GM21717 (cell line): Measurements from ENCODE around the gene MYO5A.
"Not testable (repeated sequence)": the region's sequence is repeated elsewhere in the genome, so short reads cannot be mapped to it uniquely, and the experiment has no call there.

Source experiments
- ATAC-seq: cut with Tn5 transposase; IDR thresholded peaks from one replicate; pipeline ENCODE4 v1.9.1; 2021; ENCODE audit warnings: mild to moderate bottlenecking, moderate library complexity; ENCODE audit not compliant: unreplicated experiment

MYO5A gene

DNA sequence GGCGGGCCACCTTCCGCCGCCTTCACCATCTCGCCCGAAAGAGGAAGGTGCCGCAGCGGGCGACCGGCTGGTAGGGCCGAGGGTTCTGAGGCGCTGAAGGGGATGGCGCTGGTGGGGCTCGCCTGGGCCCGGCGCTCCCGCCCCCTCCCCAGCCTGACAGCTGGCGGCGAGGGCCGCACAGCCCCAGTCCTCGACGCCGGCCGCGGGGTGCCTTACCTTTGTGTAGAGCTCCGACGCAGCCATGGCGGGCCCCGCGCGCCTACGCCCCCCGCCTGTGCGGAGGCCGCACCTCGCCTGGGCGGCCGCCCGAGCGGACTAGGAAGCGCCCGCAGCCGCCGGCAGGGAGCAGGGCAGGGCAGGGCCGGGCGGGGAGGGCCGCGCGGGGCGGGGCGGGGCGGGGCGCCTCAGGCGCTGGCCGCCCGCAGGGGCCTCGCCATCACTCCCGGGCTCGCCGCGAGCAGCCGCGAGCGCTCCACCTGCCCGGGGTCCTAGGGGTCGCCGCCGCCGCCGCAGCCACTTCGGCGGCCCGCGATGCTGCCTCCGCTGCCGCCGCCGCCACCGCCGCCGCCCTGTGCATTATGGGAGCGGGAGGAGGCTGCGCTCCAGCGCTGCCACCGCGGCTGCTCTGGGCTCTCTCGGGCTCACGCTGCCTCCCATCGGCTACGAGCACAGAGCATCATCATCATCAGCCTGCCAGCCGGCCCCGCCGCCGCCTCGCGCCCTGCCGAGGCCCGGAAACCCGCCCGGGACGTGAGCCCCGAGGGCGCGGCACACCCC is at the start of gene MYO5A:
TSS of gene MYO5A (minus strand) at position 317 of the 777 bp plus-strand sequence. CDS start at position 243, 74 bp downstream.
- ATAC-seq, result peak; percentile 88

DNA sequence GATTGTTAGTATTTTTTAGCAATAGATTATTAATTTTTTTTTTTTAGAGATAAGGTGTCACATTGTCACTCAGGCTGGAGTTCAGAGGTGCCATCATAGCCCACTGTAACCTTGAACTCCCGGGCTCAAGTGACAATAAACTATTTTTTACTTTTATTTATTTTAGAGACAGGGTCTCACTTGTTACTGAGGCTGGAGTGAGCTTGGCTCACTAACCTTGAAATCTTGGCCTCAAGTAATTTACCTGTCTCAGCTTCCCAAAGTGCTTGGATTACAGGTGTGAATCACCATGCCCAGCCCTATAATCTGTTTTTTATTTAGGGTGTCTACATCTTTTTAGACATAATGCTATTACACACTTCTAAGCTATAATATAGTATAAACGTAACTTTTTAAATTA is 48.0 kb upstream of the MYO5A start:
- ATAC-seq, result no peak

DNA sequence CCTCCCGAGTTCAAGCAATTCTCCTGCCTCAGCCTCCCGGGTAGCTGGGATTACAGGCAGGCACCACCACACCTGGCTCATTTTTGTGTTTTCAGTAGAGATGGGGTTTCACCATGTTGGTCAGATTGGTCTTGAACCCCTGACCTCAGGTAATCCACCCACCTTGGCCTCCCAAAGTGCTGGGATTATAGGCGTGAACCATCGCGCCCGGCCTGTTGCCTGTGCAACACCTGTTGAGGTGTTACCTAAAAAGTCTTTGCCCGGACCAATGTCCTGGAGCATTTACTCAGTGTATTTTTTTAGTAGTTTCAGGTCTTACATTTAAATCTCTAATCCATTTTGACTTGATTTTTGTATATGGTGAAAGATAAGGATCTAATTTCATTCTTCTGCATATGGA is 46.9 kb upstream of the MYO5A start:
- ATAC-seq, result not testable (repeated sequence)

DNA sequence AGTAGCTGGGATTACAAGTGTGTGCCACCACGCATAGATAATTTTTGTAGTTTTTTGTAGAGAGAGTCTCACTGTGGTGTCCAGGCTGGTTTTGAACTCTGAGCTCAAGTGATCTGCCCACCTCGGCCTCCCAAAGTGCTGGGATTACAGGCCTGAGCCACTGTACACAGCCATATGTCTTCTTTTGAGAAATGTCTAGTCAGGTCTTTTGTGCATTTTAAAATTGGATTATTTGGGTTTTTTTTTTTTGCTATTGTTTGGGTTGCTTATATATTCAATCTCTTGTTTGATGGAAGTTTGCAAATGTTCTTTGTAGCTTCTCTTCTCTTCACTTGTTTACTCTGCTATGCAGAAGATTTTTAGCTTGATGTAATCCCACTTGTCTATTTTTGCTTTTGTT is 46.4 kb upstream of the MYO5A start:
- ATAC-seq, result no peak

DNA sequence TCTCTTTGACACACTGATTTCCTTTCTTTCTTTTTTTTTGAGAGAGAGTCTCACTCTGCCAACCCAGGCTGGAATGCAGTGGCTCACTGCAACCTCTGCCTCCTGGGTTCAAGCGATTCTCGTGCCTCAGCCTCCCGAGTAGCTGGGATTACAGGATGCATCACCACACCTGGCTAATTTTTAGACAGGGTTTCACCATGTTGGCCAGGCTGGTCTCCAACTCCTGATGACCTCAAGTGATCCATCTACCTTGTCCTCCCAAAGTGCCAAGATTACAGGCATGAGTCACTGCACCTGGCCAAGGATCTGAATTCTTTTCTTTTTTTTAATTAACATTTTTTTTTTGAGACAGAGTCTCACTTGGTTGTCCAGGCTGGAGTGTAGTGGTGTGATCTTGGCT is 45.9 kb upstream of the MYO5A start:
- not testable (repeated sequence) for ATAC-seq

DNA sequence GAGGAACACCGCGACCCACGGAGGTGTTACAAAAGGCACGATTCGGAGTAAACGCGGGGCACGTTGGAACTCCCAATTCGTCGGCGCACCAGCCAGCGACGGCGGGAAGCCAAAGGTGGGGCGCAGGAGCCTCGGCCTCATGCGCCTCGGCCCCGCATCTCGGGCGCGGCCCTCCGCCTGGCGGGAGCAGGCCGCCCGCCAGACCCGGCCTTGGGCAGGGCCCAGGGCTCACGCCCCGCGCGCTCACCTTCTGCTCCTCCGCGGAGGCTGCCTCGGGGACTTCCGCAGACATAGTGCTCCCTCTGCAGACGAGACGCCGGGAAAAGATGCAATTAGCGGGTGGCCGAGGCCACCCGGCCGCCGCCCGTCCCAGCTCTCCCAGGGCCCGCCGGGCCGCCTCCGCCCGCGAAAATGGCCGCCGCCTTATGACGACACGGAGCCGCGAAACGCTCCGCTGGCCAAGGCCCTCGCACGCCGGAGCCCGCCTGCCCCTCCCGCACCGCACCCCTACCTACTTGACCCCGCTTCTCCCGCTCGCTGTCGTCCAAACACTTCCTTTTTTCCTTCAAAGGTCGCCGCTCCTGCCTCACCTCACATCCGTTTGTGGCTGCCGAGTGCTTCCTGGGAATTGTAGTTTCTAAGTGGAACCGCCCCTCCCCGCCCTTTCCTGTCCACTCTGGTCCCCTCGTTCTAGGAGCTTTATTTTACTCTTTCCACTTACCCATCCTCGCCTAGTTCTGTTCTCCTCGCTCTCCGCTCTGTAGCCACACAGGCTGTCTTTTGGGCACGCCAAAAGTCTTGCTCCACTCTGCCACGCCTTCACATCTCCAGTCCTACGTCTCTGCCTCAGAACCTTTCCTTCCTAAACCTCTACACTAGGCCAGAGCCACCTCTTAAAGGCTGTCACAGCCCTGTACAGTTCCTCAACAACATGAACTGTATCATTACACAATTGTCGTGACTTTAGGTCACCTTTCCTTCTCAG is 40.2 kb upstream of the MYO5A start, which contains the start of gene ARPP19:
TSS of gene ARPP19 (minus strand) at position 430 of the 985 bp plus-strand sequence. CDS start at position 292, 138 bp downstream.
- ATAC-seq, result peak; percentile 68

DNA sequence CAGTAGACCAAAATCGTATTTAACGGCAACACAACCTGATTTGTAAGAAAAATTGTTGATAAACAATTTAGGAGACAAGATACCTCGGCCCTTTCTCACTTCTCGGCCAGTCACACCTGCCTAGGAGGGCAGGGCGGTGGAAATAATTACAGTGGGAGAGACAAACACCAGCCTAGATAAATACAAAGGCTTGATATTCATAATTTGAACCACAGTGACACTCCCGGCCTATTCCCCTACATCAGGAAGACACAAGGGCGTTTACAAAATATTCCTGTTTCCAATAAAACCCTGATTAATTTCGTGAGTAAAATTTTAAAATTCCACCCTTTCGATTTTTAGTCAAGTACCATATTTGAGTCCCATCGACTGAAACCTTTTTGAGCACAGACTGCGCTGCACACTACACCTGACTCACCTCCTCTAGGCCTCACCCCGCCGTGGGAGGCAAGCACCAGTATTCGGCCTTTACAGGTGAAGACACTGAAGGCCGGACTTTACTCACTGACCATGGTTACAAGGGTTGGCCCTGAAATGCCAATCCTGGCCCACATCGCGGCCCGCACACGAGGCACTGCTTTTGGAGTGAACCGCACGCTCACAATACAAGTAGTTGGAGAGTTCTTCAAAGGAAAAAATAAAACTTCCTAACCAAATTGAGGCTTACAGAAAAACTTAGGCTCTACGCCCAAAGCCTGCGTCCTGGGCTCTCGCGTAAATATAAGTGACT is 39.4 kb upstream of the MYO5A start:
- ATAC-seq, result peak; percentile 10

DNA sequence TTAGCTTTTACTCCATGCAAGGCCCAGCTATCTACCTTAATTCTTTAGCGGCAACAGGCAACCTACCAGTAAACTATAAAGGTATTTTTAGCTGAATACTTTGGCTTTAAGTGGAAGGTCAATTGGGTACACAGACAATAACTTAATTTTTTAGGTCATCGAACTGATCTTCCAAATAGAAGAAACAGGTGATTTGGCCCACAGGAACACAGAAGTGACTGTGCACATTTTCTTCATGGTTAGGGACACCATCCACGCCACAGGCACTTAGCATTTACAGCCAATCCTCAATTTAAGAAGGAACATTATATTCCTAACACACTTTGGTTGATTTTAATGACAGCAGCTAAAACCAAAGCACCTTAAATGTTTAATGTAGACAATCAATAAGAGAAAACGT is 38.2 kb upstream of the MYO5A start:
- ATAC-seq, result no peak

DNA sequence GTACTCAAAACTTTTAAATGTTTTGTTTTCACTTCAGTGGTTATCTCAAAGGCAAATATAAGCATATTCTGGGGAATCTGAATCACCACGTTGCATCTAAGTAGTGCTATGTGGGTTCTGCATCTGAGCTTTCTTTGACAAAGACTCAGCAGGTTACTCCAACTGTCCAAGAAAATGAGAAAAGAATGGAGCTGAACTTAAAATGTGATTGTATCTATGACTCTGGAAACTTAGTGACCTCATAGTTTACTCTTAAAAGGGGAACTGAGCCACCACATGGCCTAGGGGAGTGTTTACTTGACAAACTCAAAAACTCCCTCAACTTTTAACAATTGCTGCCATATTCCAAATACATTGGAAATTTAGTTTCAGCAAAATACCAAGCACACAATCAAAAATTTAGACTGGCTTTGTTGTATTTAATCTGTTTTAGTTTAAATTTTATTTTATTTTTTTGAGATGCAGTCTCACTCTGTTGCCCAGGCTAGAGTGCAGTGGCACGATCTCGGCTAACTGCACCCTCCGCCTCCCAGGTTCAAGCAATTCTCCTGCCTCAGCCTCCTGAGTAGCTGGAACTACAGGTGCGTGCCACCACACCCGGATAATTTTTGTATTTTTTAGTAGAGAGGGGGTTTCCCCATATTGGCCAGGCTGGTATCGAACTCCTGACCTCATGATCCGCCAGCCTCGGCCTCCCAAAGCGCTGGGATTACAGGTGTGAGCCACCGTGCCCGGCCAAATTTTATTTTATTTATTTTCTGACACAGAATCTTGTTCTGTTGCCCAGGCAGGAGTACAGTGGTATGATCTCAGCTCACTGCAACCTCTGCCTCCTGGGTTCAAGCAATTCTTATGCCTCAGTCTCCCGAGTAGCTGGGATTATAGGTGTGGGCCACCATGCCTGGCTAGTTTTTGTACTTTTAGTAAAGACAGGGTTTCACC is 37.0 kb upstream of the MYO5A start:
- peak; percentile 51 for ATAC-seq

DNA sequence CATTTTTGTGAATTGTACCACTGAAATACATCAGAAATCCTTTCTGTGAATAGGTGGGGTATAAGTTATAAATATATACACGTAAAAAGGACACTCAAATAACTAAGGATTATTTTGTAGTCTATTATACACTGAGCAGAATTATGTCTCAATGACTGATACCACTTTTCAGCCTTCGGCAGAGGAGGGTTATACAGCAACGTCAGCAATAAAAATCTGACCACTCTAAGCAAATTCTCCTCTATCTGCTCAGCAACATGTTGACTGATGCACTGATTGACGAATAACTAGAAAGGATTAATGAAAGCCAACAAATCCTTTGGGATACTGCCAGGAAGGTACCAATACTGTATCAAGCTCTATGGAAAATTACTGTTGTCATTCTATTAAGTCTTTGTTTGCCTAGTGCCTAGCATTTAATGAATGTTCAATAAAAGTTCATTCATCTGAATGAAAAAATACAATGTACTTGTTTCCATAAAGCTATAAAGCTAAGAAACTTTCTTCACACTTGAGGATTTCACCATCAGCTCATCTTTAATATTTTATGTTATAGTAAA is 34.9 kb upstream of the MYO5A start:
- no peak for ATAC-seq

DNA sequence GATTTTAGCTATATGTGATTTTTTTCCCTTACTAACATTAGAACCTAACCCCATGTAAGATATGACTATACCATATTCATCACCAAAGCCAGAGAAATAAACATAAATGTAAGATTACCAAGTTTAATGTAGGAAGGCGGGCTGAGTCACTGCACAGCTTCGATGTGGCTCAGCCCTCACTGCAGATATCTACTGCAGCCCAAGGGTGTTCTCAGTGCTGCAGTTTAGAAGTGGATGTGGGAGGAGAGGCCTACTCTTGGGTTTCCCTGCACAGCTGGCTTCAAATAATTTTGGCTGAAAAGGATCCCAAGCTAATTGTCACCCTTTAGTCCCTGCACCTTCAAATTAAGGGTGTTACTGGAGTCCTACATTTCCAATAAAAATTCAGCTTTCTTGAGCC is 30.9 kb upstream of the MYO5A start:
- no peak for ATAC-seq

DNA sequence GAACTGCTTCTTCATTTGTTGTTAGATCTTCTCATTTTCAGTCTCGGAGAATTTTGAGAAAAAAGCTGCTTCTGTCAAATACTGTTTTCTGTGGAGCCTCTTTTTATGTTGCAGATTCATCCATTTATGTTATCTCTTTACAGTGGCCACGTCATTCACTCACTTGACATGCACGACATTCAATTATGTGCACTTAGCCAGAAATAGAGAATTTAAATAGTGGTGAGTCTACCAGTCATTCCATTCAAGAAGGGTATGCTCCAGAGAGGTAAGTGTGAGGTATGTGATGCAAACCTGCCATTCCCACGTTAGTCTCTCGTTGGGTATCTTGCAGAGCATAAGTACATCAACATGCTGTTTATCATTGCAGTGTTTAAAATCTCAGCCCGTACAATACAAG is 30.3 kb upstream of the MYO5A start:
- ATAC-seq, result no peak

DNA sequence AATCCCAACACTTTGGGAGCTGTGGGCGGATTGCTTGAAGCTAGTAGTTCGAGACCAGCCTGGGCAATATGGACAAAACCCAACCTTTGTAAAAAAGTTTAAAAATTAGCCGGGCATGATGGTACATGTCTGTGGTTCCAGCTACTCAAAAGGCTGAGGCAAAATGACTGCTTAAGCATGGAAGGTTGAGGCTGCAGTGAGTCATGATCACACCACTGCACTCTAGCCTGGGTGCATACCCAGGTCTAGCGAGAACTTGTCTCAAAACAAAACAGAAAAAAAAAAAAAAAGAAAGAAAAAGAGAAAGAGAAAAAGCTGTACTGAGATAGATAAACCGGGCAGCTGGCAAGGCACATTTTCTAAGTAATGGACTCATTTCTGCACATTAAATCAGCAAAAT is 29.5 kb upstream of the MYO5A start:
- ATAC-seq, result peak; percentile 81

DNA sequence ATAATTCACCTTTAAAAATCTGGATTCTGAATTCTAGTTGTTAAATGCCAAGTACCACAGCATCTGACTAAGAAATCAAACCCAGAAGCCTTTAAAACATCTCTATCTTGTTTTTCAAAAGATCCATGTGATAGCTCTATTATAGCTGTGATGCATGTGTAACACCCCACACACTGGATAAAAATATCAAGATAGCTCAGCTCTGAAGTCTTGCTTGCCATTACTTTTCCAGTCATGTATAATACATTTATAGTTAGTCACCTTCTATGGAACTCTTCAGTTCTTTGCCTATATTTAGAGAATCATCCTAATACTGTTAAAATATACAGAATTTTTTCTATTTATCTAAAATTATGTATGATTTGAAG is 28.6 kb upstream of the MYO5A start:
- no peak for ATAC-seq

DNA sequence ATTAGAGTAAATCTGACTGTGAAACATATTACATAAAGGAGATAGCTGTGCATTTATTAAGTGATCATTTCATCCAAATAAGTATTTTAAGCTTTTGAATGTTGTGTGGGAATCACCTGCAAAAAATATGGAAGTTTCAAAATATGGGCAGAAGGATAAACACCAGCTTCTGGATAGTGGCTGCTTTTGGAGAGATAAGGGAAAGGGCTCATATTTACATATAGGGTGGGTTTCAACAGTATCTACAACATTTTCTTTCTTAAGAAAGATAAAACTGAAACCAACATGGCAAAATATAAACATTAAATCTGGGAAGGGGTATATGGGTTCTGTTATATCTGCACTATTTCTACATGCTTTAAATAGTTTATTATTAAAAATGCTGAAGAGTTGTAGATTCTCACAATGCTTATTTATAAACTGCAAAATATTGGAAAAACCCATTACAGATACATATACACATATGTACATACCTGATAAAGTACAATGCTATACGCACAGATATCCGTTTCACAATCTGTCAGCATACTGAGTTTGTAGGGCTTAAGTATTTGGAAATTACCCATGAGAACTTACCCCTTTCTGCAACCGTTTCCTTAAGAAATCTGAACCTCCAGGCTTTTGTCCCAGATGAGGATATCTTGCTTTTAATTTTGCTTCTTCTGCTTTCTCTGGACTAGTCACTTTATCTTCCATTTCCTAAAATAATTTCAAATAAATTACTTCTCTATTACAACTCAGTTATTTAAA is 28.0 kb upstream of the MYO5A start:
- ATAC-seq, result no peak

DNA sequence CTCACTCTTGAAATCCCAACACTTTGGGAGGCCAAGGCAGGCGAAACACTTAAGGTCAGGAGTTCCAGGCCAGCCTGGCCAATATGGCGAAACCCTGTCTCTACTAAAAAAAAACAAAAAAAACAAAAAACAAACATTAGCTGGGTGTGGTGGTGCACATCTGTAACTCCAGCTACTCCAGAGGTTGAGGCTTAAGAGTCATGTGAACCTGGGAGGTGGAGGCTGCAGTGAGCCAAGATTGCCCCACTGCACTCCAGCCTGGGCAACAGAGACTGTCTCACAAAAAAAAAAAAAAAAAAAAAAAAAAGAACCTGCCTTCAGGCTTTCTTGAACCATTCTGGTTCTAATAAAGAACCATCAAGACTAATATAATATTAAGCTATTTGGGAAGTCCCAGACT is 23.6 kb upstream of the MYO5A start:
- ATAC-seq, result no peak

DNA sequence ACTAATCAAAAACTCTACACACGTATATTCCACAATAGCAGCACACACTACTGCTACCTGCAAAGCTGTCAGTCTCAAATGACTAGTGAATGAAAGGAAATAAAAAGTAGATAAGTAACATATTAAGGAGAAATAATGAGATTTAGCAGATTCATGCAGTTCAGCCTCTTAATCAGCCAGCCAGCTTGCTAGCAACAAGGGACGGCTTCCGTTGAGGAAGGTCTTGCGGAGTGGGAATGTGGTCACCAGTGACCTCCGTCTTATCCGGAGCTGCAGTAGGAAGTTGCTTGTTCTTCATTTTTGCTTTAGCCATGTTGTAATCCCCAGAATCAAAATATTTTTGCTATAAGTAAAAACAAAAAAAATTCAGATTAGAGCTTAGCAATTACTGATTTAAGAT is 23.1 kb upstream of the MYO5A start:
- ATAC-seq, result no peak

DNA sequence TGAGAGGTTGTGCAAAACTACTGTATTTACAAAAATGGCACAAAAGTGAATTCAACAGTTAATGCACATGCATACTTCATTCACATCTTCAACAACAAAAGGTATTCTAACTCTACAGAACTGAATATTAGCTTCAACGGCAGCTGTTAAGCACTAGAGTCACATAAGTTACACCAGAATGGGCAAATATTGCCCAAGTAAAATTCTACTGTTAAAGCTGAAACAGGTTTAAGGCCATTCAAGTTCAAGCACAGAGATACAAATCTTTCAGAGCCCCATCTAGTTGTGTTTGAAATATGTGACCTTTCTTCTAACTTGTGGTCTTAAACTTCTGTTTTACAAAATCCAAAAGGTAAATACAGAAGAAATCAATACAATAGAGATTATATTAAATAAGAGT is 22.5 kb upstream of the MYO5A start:
- not testable (repeated sequence) for ATAC-seq
